Measurements from ENCODE around the gene DSCAM. TPM values are rescaled to one million over a fixed set of nuclear protein-coding genes. Genes with fewer than 3 reads are reported as not detected.

DSCAM gene
- total and polyA plus RNA-seq, 2 experiments from 2014 or later = 0.07 TPM; not detected in 1

GRCh38 chr21:40282912-40283886, 563.8 kb downstream of the DSCAM start:
- H3K27ac Mint-ChIP-seq = no peak overlapping the region
- Histone ChIP-seq H2AFZ (no peak overlapping the region), H3K9me2 (ENCODE audit: insufficient read depth) (0 out of 2 replicates have a peak, but pooled peaks cover 3% of the 10 kb centered on the region)

More at GRCh38 chr21:40282912-40283886, 563.8 kb downstream of the DSCAM start:
- no peaks in the 10 kb centered on the region for H4K20me1 ChIP-seq (replicated peaks; ENCODE audit: insufficient read depth)
- no peaks in the 10 kb centered on the region for H3F3A ChIP-seq (replicated peaks; ENCODE audit: low read depth)
- no peaks in the 10 kb centered on the region for H3K4me1 ChIP-seq (ENCODE audit: insufficient read depth)
- TF ChIP-seq EZH2 (IDR thresholded peaks at IDR 0.05; ENCODE audit: low read depth, unreplicated experiment) (no peak), EZH2phosphoT487 (IDR thresholded peaks at IDR 0.05; ENCODE audit: unreplicated experiment) (no peak), ZNF114 (CRISPR knock-in tag; IDR thresholded peaks at IDR 0.05) (no peak), JUNB (IDR thresholded peaks at IDR 0.05; ENCODE audit: unreplicated experiment) (no peak), POLR2AphosphoS5 (IDR thresholded peaks at IDR 0.05; ENCODE audit: low read depth) (no peak), CTCF (conservative IDR thresholded peaks at IDR 0.05; ENCODE audit: low read depth in 2 of 2) (no peak), NANOG (IDR thresholded peaks at IDR 0.05; ENCODE audit: borderline replicate concordance) (no peak), ETS1 (IDR thresholded peaks at IDR 0.05) (no peak), STAT1 (IDR thresholded peaks at IDR 0.05; ENCODE audit: unreplicated experiment) (no peak), ZNF462 (CRISPR knock-in tag; IDR thresholded peaks at IDR 0.05) (no peak), REST (IDR thresholded peaks at IDR 0.05; ENCODE audit: unreplicated experiment) (no peak), CREB1 (CRISPR knock-in tag; IDR thresholded peaks at IDR 0.05; ENCODE audit: low read depth) (no peak), ZNF331 (CRISPR knock-in tag; IDR thresholded peaks at IDR 0.05; ENCODE audit: low read depth) (no peak)
- Mint-ChIP-seq H3K27me3 (ENCODE audit: insufficient read depth, low read depth, poor library complexity) (peaks cover 8% of the 10 kb centered on the region), H3K9me3 (peaks cover 75% of the 10 kb centered on the region), H3K4me3 (no peak overlapping the region), H3K36me3 (ENCODE audit: low read depth) (peaks cover 7% of the 10 kb centered on the region), H3K4me1 (no peaks in the 10 kb centered on the region; the same call in none of the 3 replicates)
- no peak for DNase-seq (ENCODE audit: low spot score)
- H3K36me3 ChIP-seq (ENCODE audit: insufficient read depth) = no peaks in the 10 kb centered on the region
- ATAC-seq = no peak
- H3K27me3 ChIP-seq (ENCODE audit: insufficient read depth) = no peaks in the 10 kb centered on the region
- no peak overlapping the region for H3K27ac ChIP-seq (ENCODE audit: low read depth)
- H3K4me3 ChIP-seq = no peak overlapping the region
- no peaks in the 10 kb centered on the region for H3K79me2 ChIP-seq (replicated peaks; ENCODE audit: insufficient read depth)
- H3K4me2 ChIP-seq = no peak overlapping the region

Data from GM23338 (cell line).